Measurements from ENCODE around the gene GALNS. TPM values are rescaled to one million over a fixed set of nuclear protein-coding genes. Genes with fewer than 3 reads are reported as not detected.

Gene GALNS
- total and polyA plus RNA-seq, 2 of the 13 experiments (the other 11 are each of a cell fraction or from before 2014, with no cell fraction given), result 9.2 to 9.8 TPM

GRCh38 chr16:88854306-88855111 is 2.2 kb downstream of the GALNS start:
- no peaks in the 10 kb centered on the region for H3K9me3 ChIP-seq (ENCODE audit: low read length)
- H3K27ac ChIP-seq (ENCODE audit: extremely low read length, insufficient read depth, low read length), result no peak overlapping the region
- no peak overlapping the region for H3K4me3 ChIP-seq (replicated peaks in 1 of 3; ENCODE audit: insufficient read depth in 1 of 3, low read depth in 2 of 3, low read length in 3 of 3)
- FAIRE-seq (no peak), ATAC-seq (no peak), DNase-seq (ENCODE audit: low spot score) (no peak)
- ChIA-PET CTCF (ENCODE audit: low intra/inter-chr PET ratio, low total read pairs) (no interaction called here), POLR2A (interaction anchor here (0.6 kb wide), 1 partner anchor 8 kb away, joined by 3 read pairs; no protein-coding TSS in a partner anchor)
- intact Hi-C loops (cut with micrococcal nuclease; ENCODE audit: unreplicated experiment), result loop anchor here (5.0 kb wide), 2 partner anchors 37 to 97 kb away; no protein-coding TSS in a partner anchor
- no peaks in the 10 kb centered on the region; a peak in 1 of 5 replicates for H3K27me3 ChIP-seq (ENCODE audit: control insufficient read depth in 1 of 2, insufficient read depth in 2 of 2, low read length in 2 of 2)
- peaks cover 3% of the 10 kb centered on the region; the same call in 1 of the 2 replicates for H4K20me1 ChIP-seq (ENCODE audit: insufficient read depth, low read length)
- H3K9ac ChIP-seq (ENCODE audit: insufficient read depth, low read depth, low read length), result no peak overlapping the region
- peaks cover 4 to 16% of the 10 kb centered on the region in 2 experiments for H3K36me3 ChIP-seq (replicated peaks in 1 of 2; ENCODE audit: control insufficient read depth in 1 of 2, insufficient read depth in 2 of 2, low read length in 2 of 2)
- BruUV-seq (replicated peaks), result no TSS peak
- H3K79me2 ChIP-seq (ENCODE audit: insufficient read depth, low read length), result peaks cover 12% of the 10 kb centered on the region
- no peak overlapping the region for H2AFZ ChIP-seq (ENCODE audit: low read length)
- in situ Hi-C loops (cut with HindIII; ENCODE audit: extremely low pct_ligation_motif_present, low pct_unique_long_range_greater_than_20kb), result loop anchor here (5.0 kb wide), 2 partner anchors 42 to 97 kb away; partner anchors contain the start of gene APRT
- H3K4me2 ChIP-seq (ENCODE audit: low read depth, low read length), result no peak overlapping the region
- TF ChIP-seq HES4 (CRISPR knock-in tag; IDR thresholded peaks at IDR 0.05; ENCODE audit: borderline replicate concordance) (no peak), ZFP90 (CRISPR knock-in tag; IDR thresholded peaks at IDR 0.05; ENCODE audit: borderline replicate concordance) (no peak), FLYWCH1 (CRISPR knock-in tag; IDR thresholded peaks at IDR 0.05) (no peak), ADNP (CRISPR knock-in tag; IDR thresholded peaks at IDR 0.05) (no peak), ZNF878 (CRISPR knock-in tag; IDR thresholded peaks at IDR 0.05) (no peak), ZNF44 (CRISPR knock-in tag; IDR thresholded peaks at IDR 0.05) (no peak), ZNF557 (CRISPR knock-in tag; IDR thresholded peaks at IDR 0.05) (no peak)
- TF ChIP-seq, protein P1, sequence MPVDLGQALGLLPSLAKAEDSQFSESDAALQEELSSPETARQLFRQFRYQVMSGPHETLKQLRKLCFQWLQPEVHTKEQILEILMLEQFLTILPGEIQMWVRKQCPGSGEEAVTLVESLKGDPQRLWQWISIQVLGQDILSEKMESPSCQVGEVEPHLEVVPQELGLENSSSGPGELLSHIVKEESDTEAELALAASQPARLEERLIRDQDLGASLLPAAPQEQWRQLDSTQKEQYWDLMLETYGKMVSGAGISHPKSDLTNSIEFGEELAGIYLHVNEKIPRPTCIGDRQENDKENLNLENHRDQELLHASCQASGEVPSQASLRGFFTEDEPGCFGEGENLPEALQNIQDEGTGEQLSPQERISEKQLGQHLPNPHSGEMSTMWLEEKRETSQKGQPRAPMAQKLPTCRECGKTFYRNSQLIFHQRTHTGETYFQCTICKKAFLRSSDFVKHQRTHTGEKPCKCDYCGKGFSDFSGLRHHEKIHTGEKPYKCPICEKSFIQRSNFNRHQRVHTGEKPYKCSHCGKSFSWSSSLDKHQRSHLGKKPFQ (CRISPR knock-in tag; IDR thresholded peaks at IDR 0.05; ENCODE audit: insufficient replicate concordance), result no peak
- 73% methylated on average over 12 of the region's 20 CpGs for WGBS (ENCODE audit: low lambda C conversion rate)
- H3K4me1 ChIP-seq (ENCODE audit: insufficient read depth, low read length), result peaks cover 15% of the 10 kb centered on the region
